GM12801 (cell line): ENCODE measurements around the gene LPCAT2.

ENCODE experiments used
- TF ChIP-seq, protein P1 (sequence below): IDR thresholded peaks from one replicate; pipeline ENCODE4 v1.5.1; 2011; ENCODE audit warnings: control low read depth; ENCODE audit not compliant: insufficient read length; ENCODE audit errors: extremely low read depth

LPCAT2 gene

DNA sequence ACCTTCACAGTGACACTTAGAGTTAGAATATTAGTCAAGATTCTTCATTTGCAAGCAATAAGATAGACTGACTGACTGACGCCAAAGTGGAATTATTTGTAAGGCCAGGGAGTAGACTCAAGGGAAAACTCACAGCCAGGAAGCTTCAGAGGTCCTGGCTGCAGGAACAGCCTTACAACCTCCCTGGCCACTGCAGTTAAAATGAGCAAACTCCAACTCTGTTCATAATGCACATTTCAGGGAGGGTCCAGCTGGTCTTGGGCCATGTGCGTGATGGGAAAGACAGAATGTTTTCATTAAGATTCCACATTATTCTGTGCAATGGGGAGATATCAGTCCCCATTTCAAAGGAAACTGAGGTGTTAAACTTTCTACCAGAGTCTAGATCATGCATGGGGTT lies 67.5 kb downstream of the LPCAT2 start:
- TF ChIP-seq, protein P1, sequence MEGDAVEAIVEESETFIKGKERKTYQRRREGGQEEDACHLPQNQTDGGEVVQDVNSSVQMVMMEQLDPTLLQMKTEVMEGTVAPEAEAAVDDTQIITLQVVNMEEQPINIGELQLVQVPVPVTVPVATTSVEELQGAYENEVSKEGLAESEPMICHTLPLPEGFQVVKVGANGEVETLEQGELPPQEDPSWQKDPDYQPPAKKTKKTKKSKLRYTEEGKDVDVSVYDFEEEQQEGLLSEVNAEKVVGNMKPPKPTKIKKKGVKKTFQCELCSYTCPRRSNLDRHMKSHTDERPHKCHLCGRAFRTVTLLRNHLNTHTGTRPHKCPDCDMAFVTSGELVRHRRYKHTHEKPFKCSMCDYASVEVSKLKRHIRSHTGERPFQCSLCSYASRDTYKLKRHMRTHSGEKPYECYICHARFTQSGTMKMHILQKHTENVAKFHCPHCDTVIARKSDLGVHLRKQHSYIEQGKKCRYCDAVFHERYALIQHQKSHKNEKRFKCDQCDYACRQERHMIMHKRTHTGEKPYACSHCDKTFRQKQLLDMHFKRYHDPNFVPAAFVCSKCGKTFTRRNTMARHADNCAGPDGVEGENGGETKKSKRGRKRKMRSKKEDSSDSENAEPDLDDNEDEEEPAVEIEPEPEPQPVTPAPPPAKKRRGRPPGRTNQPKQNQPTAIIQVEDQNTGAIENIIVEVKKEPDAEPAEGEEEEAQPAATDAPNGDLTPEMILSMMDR, result no peak

DNA sequence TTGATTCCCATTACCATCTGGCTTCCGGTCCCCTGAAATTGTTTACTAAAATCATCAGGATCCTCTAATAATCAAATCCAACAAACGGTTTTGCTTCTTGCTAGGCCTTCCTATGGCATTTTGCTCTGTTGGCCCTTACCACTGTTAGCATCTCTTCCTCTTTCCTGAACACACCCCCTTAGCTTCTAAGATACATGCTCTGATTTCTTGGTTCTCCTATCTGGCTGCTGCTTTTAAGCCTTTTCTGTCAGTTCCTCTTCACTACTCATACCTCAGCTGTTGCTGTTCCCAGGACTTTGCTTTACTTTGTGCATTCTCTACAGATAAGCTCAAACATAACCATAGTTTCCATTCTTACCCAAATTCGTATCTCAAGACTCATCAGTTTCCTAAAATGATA lies 69.0 kb downstream of the LPCAT2 start:
- TF ChIP-seq, protein P1, result no peak

DNA sequence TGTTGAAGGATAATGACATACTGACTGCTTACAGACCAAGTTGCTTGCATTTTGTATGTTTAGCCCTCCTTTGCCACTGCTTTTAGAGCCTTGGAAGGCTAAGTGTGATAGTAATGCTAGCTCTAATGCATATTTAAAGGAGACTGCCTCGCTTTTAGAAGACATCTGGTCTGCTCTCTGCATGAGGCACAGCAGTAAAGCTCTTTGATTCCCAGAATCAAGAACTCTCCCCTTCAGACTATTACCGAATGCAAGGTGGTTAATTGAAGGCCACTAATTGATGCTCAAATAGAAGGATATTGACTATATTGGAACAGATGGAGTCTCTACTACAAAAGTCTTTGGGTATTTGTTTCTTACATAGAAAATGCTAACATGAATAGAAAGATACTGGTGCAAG lies 76.8 kb downstream of the LPCAT2 start:
- TF ChIP-seq, protein P1, result no peak

DNA sequence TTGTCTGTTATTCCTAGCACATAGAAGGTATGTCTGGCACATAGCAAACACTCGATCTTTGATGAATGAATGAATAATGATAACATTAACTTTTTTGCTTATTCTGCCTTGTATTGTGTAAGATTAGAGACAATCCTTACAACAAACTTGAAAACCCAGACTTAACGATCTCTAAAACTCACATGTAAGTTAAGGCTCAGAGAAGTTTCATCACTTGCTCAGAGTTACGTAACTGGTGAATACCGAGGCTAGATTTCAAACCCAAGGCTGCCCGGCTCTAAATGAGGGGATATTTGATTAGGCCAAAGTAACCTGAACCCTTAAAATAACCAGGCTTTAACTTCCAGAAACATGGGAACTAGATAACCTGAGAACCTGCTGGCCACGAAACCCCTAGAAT lies 79.9 kb downstream of the LPCAT2 start:
- TF ChIP-seq, protein P1, result no peak

DNA sequence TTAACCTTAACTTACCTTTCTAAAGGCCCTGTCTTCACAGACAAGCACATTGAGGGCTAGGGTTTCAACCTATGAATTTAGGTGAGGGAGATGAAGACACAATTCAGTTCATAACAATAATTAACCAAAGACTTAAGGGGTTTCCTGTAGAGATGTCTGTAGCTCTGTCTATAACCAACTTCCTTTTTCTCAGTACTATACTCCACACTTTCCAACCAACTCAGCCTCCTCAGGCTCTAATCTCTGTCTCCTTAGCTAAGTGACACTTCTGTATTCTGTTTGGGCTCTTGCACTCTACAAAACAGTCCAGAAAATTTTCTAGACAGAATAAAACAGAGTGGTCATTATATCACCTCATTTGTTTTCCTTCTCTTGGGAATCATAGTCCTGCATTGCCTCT lies 83.4 kb downstream of the LPCAT2 start:
- TF ChIP-seq, protein P1, result no peak

DNA sequence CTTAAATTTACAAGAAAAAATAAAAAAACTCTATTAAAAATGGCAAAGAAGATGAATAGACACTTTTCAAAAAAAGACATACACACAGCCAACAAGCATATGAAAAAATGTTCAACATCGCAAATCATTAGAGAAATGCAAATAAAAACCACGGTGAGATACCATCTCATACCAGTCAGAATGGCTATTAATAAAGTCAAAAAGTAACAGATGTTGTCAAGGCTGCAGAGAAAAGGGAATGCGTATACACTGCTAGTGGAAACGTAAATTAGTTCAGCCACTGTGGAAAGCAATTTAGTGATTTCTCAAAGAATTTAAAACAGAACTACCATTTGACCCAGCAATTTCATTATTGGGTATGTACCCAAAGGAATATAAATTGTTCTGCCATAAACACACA lies 89.1 kb downstream of the LPCAT2 start:
- TF ChIP-seq, protein P1, result no peak

DNA sequence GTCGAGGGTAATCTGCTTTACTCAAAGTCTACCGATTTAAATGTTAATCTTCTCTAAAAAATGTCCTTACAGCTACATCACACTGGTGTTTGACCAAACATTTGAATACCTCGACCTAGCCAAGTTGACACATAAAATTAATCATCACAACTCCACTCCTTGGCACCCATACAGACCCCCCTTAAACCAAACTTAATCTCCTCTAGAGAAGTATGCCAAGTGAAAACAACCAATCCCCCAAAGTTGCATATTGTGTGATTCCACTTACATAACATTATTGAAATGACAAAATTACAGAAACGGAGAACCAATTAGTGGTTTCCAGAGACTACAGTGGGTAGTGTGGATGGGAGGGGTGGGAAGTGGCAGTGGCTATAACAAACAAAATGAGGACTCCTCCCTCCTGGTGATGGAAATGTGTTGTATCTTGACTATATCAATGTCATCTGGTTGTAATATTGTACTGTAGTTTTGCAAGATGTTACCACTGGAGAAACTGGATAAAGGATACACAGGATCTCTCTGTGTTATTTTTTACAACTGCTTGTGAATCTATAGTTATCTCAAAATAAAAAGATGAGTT lies 97.0 kb downstream of the LPCAT2 start:
- TF ChIP-seq, protein P1, result no peak
